RWPE2 (cell line): ENCODE results near the gene TNFSF10.

Experiments used
- ATAC-seq: fragments of 200-7000 bp; cut with Tn5 transposase; 3 replicates; pipeline ENCODE4 v1.9.1; 2021; ENCODE audit warnings: low read depth
- DNase-seq: peaks from one replicate; pipeline ENCODE4 v3.0.0-alpha.2; 2020; ENCODE audit warnings: low spot score
- H3K27ac ChIP-seq: fragments of 450-650 bp; 2 replicates; pipeline ENCODE4 v1.5.1; 2017; ENCODE audit warnings: mild to moderate bottlenecking; ENCODE audit not compliant: poor library complexity, severe bottlenecking
- H3K27me3 ChIP-seq: fragments of 250-450 bp; sonication (Bioruptor Pico); 2 replicates; pipeline ENCODE4 v1.5.1; 2021; ENCODE audit warnings: mild to moderate bottlenecking, moderate library complexity; ENCODE audit not compliant: insufficient read depth, poor library complexity, severe bottlenecking
- H3K36me3 ChIP-seq: fragments of 250-450 bp; sonication (Bioruptor Pico); 2 replicates; pipeline ENCODE4 v1.5.1; 2020; ENCODE audit warnings: low read depth, mild to moderate bottlenecking, moderate library complexity
- H3K4me1 ChIP-seq: fragments of 250-450 bp; sonication (Bioruptor Pico); 2 replicates; pipeline ENCODE4 v1.5.1; 2021; ENCODE audit warnings: mild to moderate bottlenecking, moderate library complexity; ENCODE audit not compliant: insufficient read depth, poor library complexity, severe bottlenecking
- H3K4me3 ChIP-seq: fragments of 250-450 bp; sonication (Bioruptor Pico); 2 replicates; pipeline ENCODE4 v1.5.1; 2021; ENCODE audit warnings: mild to moderate bottlenecking, moderate library complexity; ENCODE audit not compliant: severe bottlenecking
- H3K9me3 ChIP-seq: fragments of 250-450 bp; sonication (Bioruptor Pico); 2 replicates; pipeline ENCODE4 v1.5.1; 2021; ENCODE audit warnings: mild to moderate bottlenecking, moderate library complexity; ENCODE audit not compliant: severe bottlenecking
- TF ChIP-seq, protein P1 (sequence below): fragments of 450-650 bp; IDR thresholded peaks from one replicate; pipeline ENCODE4 v1.5.1; 2017; ENCODE audit warnings: mild to moderate bottlenecking, moderate library complexity; ENCODE audit not compliant: poor library complexity, severe bottlenecking

Gene TNFSF10

DNA sequence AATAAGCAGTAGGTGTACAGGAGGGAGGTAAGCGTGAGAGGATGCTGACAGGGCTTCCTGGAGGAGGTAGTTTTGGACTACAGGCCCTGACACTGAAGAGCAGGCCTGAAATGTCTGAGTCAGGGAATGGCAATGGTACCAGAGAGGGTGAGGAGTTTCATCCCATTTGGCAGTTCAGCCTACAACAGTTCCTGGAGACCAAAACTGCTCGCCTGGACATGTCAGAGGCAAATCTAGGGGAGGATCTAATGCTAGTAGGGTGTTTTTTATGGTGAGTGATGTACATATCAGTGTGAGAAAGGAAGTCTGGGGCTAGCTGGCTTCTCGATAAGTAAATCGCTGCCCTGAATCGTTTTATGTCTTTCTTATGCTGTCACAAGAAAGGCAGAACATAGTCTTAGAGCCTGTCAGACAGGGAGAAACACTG lies 13.8 kb upstream of the TNFSF10 start:
- no peaks in the 10 kb centered on the region for H3K27me3 ChIP-seq
- peak; percentile 84 for ATAC-seq
- DNase-seq = no peak
- TF ChIP-seq, protein P1, sequence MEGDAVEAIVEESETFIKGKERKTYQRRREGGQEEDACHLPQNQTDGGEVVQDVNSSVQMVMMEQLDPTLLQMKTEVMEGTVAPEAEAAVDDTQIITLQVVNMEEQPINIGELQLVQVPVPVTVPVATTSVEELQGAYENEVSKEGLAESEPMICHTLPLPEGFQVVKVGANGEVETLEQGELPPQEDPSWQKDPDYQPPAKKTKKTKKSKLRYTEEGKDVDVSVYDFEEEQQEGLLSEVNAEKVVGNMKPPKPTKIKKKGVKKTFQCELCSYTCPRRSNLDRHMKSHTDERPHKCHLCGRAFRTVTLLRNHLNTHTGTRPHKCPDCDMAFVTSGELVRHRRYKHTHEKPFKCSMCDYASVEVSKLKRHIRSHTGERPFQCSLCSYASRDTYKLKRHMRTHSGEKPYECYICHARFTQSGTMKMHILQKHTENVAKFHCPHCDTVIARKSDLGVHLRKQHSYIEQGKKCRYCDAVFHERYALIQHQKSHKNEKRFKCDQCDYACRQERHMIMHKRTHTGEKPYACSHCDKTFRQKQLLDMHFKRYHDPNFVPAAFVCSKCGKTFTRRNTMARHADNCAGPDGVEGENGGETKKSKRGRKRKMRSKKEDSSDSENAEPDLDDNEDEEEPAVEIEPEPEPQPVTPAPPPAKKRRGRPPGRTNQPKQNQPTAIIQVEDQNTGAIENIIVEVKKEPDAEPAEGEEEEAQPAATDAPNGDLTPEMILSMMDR = no peak
- H3K4me3 ChIP-seq = no peak overlapping the region
- H3K9me3 ChIP-seq = no peaks in the 10 kb centered on the region
- peaks cover 24% of the 10 kb centered on the region for H3K4me1 ChIP-seq
- H3K27ac ChIP-seq = peak overlapping the region; percentile 41
- no peaks in the 10 kb centered on the region for H3K36me3 ChIP-seq

DNA sequence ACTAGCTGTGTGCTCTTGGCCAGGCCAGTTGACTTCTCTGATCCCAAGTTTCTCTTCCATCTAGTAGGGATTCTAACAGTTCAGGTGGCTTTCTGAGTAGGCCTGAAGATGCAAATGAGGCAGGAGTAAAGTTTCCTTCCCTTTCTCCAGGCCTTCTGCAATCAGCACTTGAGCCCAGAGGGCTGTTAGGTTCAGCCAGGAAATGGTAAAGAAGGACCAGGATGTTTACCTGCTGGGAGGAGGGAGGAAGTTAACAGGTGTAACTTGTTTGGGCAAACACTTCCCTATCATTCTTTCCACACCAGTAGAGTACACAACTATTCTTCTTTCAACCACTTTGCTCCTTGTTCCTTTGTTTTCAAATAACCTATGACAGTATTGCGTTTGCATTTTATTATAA lies 13.3 kb upstream of the TNFSF10 start:
- TF ChIP-seq, protein P1 = no peak
- Histone ChIP-seq H3K27ac (no peak overlapping the region), H3K36me3 (no peaks in the 10 kb centered on the region), H3K4me1 (peaks cover 19% of the 10 kb centered on the region), H3K4me3 (no peak overlapping the region), H3K9me3 (no peaks in the 10 kb centered on the region), H3K27me3 (no peaks in the 10 kb centered on the region)
- ATAC-seq (no peak), DNase-seq (no peak)

DNA sequence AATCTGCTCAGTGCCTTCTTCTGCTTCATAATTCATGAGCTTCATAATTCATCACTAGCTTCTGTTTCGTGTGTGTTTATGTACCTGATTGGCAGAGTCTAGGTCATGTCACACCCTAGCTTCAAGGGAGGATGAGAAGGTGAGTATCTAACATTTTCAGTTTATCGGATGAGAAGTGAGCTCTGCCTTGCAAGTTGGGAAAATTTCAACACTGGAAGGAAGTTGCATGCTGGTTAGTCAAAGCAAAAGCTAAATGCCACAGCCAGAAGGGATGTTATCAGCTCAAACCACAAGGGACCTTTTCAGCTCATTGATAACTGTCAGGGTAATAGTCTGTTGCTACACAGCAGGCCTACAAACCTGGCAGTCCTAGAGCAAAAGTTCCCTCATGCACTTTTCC lies 7.3 kb upstream of the TNFSF10 start:
- Histone ChIP-seq H3K27me3 (no peaks in the 10 kb centered on the region), H3K4me3 (no peak overlapping the region), H3K9me3 (no peaks in the 10 kb centered on the region), H3K4me1 (no peaks in the 10 kb centered on the region), H3K27ac (no peak overlapping the region), H3K36me3 (no peaks in the 10 kb centered on the region)
- TF ChIP-seq, protein P1 = no peak
- DNase-seq (no peak), ATAC-seq (no peak)

DNA sequence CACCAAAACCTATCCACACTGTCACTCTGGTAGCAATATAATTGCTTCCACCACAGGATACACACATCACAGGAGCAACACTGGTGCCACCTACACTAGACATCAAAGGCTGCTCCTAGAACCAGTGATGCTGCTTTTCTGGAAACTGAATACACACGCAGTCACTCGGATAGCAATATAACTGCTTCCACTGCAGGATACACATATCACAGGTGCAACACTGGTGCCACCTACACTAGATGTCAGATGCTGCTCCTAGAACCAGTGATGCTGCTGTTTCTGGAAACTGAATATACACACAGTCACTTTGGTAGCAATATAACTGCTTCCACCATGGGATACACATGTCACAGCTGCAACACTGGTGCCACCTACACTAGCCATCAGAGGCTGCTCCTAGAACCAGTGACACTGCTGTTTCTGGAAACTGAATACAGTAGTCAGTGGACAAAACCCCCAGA lies 6.9 kb upstream of the TNFSF10 start:
- no peaks in the 10 kb centered on the region for H3K36me3 ChIP-seq
- no peaks in the 10 kb centered on the region for H3K4me1 ChIP-seq
- ATAC-seq = no peak
- TF ChIP-seq, protein P1 = no peak
- H3K27me3 ChIP-seq = no peaks in the 10 kb centered on the region
- H3K27ac ChIP-seq = no peak overlapping the region
- no peaks in the 10 kb centered on the region for H3K9me3 ChIP-seq
- DNase-seq = no peak
- no peak overlapping the region for H3K4me3 ChIP-seq

DNA sequence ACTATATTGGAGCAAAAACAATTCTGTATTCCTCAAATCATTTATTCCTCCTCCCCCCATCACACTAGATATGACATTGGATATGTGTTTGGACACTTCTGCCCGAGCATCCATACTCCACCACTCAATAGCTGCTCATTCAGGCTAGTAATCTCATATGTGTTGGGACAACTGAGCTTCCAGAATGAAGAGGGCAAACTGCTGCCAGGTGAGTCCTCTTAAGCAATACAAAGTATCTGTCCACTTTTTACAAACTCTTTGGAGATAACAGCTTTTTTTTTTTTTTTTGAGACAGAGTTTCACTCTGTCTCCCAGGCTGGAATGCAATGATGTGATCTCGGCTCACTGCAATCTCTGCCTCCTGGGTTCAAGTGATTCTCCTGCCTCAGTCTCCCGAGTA lies 5.4 kb upstream of the TNFSF10 start:
- no peaks in the 10 kb centered on the region for H3K9me3 ChIP-seq
- H3K4me1 ChIP-seq = no peaks in the 10 kb centered on the region
- no peaks in the 10 kb centered on the region for H3K27me3 ChIP-seq
- no peak for ATAC-seq
- no peak for DNase-seq
- H3K36me3 ChIP-seq = no peaks in the 10 kb centered on the region
- no peak overlapping the region for H3K4me3 ChIP-seq
- H3K27ac ChIP-seq = no peak overlapping the region
- TF ChIP-seq, protein P1 = no peak
